Measurements from ENCODE around the gene ARHGAP42. TPM values are rescaled to one million over a fixed set of nuclear protein-coding genes. Genes with fewer than 3 reads are reported as not detected.

Gene ARHGAP42
- total RNA-seq, 1 experiment from 2014 or later: 39.1 TPM

- no peak for TF ChIP-seq CTCF (conservative IDR thresholded peaks at IDR 0.05)
- no peaks in the 10 kb centered on the region for H3K9me3 ChIP-seq (ENCODE audit: control insufficient read depth, low read depth, low read length)
- H3K14ac ChIP-seq (ENCODE audit: insufficient read depth, low read length): no peak overlapping the region
- no peak overlapping the region for H3K23ac ChIP-seq (ENCODE audit: insufficient read length, low read depth, low read length)
- no peak overlapping the region for H2BK5ac ChIP-seq (ENCODE audit: insufficient read length, low read length)
- H4K20me1 ChIP-seq (ENCODE audit: control insufficient read depth, insufficient read depth, insufficient read length): no peaks in the 10 kb centered on the region
- H4K8ac ChIP-seq (replicated peaks; ENCODE audit: insufficient read length, low read depth, low read length): no peak overlapping the region
- no peaks in the 10 kb centered on the region for H3K79me1 ChIP-seq (ENCODE audit: insufficient read depth, low read depth, low read length, poor library complexity, severe bottlenecking)
- H4K91ac ChIP-seq (ENCODE audit: insufficient read length, low read depth, low read length): no peak overlapping the region
- WGBS (ENCODE audit: extremely low coverage, insufficient read length, low lambda C conversion rate): no CpG with 5 or more reads among the region's 1 CpG
- peaks cover 5% of the 10 kb centered on the region; the same call in 1 of the 2 replicates for H3K4me1 ChIP-seq (ENCODE audit: insufficient read depth, low read length)
- H2BK120ac ChIP-seq (ENCODE audit: low read depth, low read length, poor library complexity, severe bottlenecking): no peak overlapping the region
- H3K9me3 Mint-ChIP-seq: no peaks in the 10 kb centered on the region
- no peak overlapping the region for H3K4ac ChIP-seq (ENCODE audit: low read depth, low read length)
- H3K79me2 ChIP-seq (ENCODE audit: insufficient read depth, low read length): no peaks in the 10 kb centered on the region
- H3K4me1 Mint-ChIP-seq: peaks cover 28 to 32% of the 10 kb centered on the region in 2 experiments
- H2AK5ac ChIP-seq (ENCODE audit: insufficient read length, low read length): no peak overlapping the region
- H3K18ac ChIP-seq (ENCODE audit: insufficient read length, low read depth, low read length): no peak overlapping the region
- H3K4me3 Mint-ChIP-seq: no peak overlapping the region
- no peak overlapping the region for H2BK15ac ChIP-seq (ENCODE audit: low read depth, low read length)
- no peak overlapping the region for H3K9ac ChIP-seq (ENCODE audit: extremely low read depth, insufficient read length, low read length)
- H3K27ac ChIP-seq (ENCODE audit: insufficient read length, low read depth, low read length): no peak overlapping the region
- no peak overlapping the region for H2AFZ ChIP-seq (ENCODE audit: low read length)
- H3K36me3 Mint-ChIP-seq (ENCODE audit: insufficient read depth in 1 of 3, low read depth in 3 of 3): peaks cover 0 to 9% (median 8%) of the 10 kb centered on the region in 3 experiments; a peak in 5 of 7 replicates
- H3K23me2 ChIP-seq (ENCODE audit: insufficient read length, low read depth, low read length, poor library complexity, severe bottlenecking): no peaks in the 10 kb centered on the region
- no peak overlapping the region for H2BK20ac ChIP-seq (ENCODE audit: low read depth, low read length, poor library complexity, severe bottlenecking)
- H3T11ph ChIP-seq (ENCODE audit: low read length): no peak overlapping the region
- no peaks in the 10 kb centered on the region for H3K27me3 Mint-ChIP-seq (ENCODE audit: low read depth)
- no peak overlapping the region for H2BK12ac ChIP-seq (ENCODE audit: insufficient read length, low read depth, low read length)
- no peak overlapping the region for H3K4me2 ChIP-seq (ENCODE audit: insufficient read depth, insufficient read length, low read length)
- DNase-seq: no peak
- no peak overlapping the region for H3K27ac Mint-ChIP-seq
- no peak overlapping the region for H4K5ac ChIP-seq (ENCODE audit: insufficient read length, low read depth, low read length)
- H3K27me3 ChIP-seq (ENCODE audit: insufficient read depth, low read length): no peaks in the 10 kb centered on the region
- H3K56ac ChIP-seq (ENCODE audit: insufficient read length, low read depth, low read length): no peak overlapping the region
Observed at GRCh38 chr11:100955318-100955717, 268.2 kb downstream of the ARHGAP42 start.

All from H9 (cell line).